ENCODE measurements around the gene GSE1.

DNA sequence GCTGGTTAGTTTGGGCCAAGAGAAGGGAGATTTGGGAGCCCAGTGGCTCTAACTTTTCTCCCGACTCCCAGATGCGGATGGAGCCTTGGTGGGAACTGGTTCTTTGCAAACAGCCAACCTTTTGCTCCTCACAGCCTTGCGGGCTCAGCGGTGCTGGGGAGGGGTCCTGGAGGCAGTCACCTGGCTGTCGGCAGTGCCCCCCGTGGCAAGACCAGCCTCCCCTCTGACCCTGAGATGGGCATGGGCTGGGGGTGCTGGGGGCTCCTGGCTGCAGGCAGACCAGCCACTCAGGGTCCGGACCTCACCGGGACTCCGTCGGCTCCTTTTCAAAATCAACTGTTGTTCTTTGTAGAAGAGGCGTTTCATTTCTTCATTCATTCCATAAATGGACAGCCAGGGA, 21.7 kb upstream of the GSE1 start:
- TF ChIP-seq, protein P1, sequence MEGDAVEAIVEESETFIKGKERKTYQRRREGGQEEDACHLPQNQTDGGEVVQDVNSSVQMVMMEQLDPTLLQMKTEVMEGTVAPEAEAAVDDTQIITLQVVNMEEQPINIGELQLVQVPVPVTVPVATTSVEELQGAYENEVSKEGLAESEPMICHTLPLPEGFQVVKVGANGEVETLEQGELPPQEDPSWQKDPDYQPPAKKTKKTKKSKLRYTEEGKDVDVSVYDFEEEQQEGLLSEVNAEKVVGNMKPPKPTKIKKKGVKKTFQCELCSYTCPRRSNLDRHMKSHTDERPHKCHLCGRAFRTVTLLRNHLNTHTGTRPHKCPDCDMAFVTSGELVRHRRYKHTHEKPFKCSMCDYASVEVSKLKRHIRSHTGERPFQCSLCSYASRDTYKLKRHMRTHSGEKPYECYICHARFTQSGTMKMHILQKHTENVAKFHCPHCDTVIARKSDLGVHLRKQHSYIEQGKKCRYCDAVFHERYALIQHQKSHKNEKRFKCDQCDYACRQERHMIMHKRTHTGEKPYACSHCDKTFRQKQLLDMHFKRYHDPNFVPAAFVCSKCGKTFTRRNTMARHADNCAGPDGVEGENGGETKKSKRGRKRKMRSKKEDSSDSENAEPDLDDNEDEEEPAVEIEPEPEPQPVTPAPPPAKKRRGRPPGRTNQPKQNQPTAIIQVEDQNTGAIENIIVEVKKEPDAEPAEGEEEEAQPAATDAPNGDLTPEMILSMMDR (conservative IDR thresholded peaks at IDR 0.05 in 1 of 2, IDR thresholded peaks at IDR 0.05 in 1 of 2; ENCODE audit: extremely low read depth in 1 of 2, insufficient read depth in 1 of 2, low read depth in 1 of 2, low read length in 2 of 2) = no peak
- no peak for TF ChIP-seq EZH2 (IDR thresholded peaks at IDR 0.05; ENCODE audit: borderline replicate concordance, low read length)

Measured in mammary epithelial cell (primary cell).